ENCODE data around the gene VPS33A. TPM values are rescaled to one million over a fixed set of nuclear protein-coding genes. Genes with fewer than 3 reads are reported as not detected.

Gene VPS33A
- total RNA-seq, 4 donors from 2014 or later: 12.6 to 23.6 (median 19.2) TPM

GRCh38 chr12:122195405-122195804 is 70.9 kb downstream of the VPS33A start:
- TF ChIP-seq EP300 (IDR thresholded peaks at IDR 0.05): no peak
- no peak for TF ChIP-seq CTCF (IDR thresholded peaks at IDR 0.05)
- TF ChIP-seq POLR2A (IDR thresholded peaks at IDR 0.05): no peak
- no peak for DNase-seq (ENCODE audit: low spot score in 2 of 2)
- H3K4me3 ChIP-seq: no peak overlapping the region
- no peaks in the 10 kb centered on the region for H3K4me1 ChIP-seq
- WGBS, 2 donors: 80 to 94% methylated on average over 4 of the region's 4 CpGs
- H3K27me3 ChIP-seq: peaks cover 0 to 28% of the 10 kb centered on the region in 2 donors
- H3K27ac ChIP-seq: no peak overlapping the region
- H3K36me3 ChIP-seq: no peaks in the 10 kb centered on the region
- H3K9me3 ChIP-seq: peaks cover 0 to 14% (median 1%) of the 10 kb centered on the region in 4 donors

GRCh38 chr12:122194804-122195203 is 71.5 kb downstream of the VPS33A start:
- no peak for TF ChIP-seq POLR2A (IDR thresholded peaks at IDR 0.05)
- no peak for TF ChIP-seq EP300 (IDR thresholded peaks at IDR 0.05)
- TF ChIP-seq CTCF (IDR thresholded peaks at IDR 0.05): no peak
- no peak for DNase-seq (ENCODE audit: low spot score in 2 of 2)
- Histone ChIP-seq H3K4me1 (no peaks in the 10 kb centered on the region), H3K27ac (no peak overlapping the region), H3K36me3 (no peaks in the 10 kb centered on the region), H3K4me3 (no peak overlapping the region), H3K9me3 (peaks cover 0 to 14% (median 1%) of the 10 kb centered on the region in 4 donors), H3K27me3 (peaks cover 0 to 27% of the 10 kb centered on the region in 2 donors)
- WGBS, 2 donors: 79 to 90% methylated on average over 1 of the region's 1 CpG

- Histone ChIP-seq H3K36me3 (no peaks in the 10 kb centered on the region), H3K9me3 (peaks cover 0 to 14% (median 1%) of the 10 kb centered on the region in 4 donors), H3K4me3 (no peak overlapping the region), H3K27ac (no peak overlapping the region), H3K4me1 (no peaks in the 10 kb centered on the region), H3K27me3 (peaks cover 0 to 20% of the 10 kb centered on the region in 2 donors)
- TF ChIP-seq EP300 (IDR thresholded peaks at IDR 0.05): no peak
- TF ChIP-seq CTCF (IDR thresholded peaks at IDR 0.05): no peak
- TF ChIP-seq POLR2A (IDR thresholded peaks at IDR 0.05): no peak
- DNase-seq (ENCODE audit: low spot score in 2 of 2): no peak
- 78 to 85% methylated on average over 11 of the region's 11 CpGs for WGBS, 2 donors
These were observed 73.9 kb downstream of the VPS33A start for GRCh38 chr12:122192441-122192840.

- Histone ChIP-seq H3K27me3 (peaks cover 0 to 13% of the 10 kb centered on the region in 2 donors), H3K4me1 (no peaks in the 10 kb centered on the region), H3K27ac (no peak overlapping the region), H3K9me3 (peaks cover 0 to 14% (median 1%) of the 10 kb centered on the region in 4 donors), H3K4me3 (no peak overlapping the region), H3K36me3 (no peaks in the 10 kb centered on the region)
- DNase-seq (ENCODE audit: low spot score in 2 of 2): no peak
- TF ChIP-seq CTCF (IDR thresholded peaks at IDR 0.05) (peak in 3 of 5 experiments; percentile 18 to 65 (median 24)), EP300 (IDR thresholded peaks at IDR 0.05) (no peak)
- 67 to 69% methylated on average over 18 of the region's 18 CpGs for WGBS, 2 donors
These were observed 75.2 kb downstream of the VPS33A start for GRCh38 chr12:122190842-122191668.
